ENCODE results near the gene DLG2.
"Not testable (repeated sequence)": the region's sequence is repeated elsewhere in the genome, so short reads cannot be mapped to it uniquely, and the experiment has no call there.

DLG2 gene

DNA sequence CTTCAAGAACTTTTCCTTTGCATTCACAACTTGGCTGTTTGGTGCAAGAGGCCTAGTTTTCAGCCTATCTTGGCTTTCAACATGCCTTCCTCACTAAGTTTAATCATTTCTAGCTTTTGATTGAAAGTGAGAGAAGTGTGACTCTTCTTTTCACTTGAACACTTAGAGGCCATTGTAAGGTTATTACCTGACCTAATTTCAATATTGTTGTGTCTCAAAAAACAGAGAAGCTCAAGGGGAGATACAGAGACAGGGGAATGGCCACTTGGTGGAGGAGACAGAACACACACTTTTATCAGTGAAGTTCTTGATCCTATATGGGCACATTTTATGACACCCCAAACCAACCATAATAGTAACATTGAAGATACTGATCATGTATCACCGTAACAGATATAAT, 532.3 kb downstream of the DLG2 start:
- DNase-seq: no peak

- DNase-seq: no peak
Observed at GRCh38 chr11:85089654-85090053, 537.5 kb downstream of the DLG2 start.

DNA sequence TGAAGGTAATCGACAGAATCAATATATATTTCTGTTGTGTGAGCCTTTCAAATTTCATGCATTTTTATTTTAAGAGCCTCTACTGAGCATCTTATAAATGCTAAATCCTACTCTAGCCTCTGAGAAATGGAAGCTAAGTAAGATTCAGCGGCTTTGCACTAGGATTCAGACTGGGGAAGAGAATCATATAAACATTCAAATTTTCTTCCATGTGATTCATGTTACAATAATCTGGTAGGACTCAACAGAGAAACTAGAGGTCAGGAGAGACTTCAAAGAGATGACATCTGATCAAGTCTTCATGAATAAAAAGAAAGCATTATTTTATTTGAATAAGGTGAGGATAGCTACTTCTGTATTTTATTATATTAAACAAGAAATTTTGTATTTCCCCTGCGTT, 538.9 kb downstream of the DLG2 start:
- no peak for DNase-seq

DNA sequence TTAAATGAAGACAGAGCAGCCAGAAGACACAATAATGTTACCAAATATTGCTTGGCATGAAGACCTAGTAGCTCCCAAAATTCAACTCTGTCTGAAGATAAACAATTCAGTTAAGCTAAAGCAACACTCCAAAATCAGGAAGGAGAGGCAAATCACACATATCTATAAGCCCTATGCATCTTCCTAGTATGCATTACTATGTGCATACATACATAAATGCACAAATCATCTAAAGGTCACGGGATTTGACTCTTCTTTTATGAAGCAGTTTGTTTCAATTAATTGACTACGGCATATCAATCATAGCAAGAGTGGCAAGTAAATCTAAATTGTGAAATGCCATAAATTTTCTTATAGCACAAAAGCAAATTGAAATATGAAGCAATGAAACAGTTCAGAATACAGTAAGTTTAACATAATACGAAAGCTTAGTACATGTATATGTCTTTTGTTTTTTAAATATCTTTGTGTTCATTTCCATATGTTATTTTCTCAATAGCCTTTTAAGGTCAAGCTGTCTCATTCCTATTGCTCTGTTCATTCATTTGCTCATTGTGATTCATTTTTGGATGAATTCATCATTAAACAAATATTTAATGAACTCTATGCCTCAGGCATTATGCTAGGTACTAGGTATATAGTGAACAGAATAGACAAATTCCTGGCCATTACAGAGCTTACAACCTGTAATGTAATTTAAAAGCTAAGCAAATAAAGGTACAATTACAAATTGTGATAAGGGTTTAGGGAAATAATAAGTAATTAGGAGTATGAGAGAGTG, 540.5 kb downstream of the DLG2 start:
- DNase-seq: no peak

GRCh38 chr11:85076535-85077330, 550.4 kb downstream of the DLG2 start:
- no peak for DNase-seq

GRCh38 chr11:85062659-85063058, 564.5 kb downstream of the DLG2 start:
- no peak for DNase-seq

- DNase-seq: no peak
Observed at GRCh38 chr11:85052636-85053035, 574.5 kb downstream of the DLG2 start.

DNA sequence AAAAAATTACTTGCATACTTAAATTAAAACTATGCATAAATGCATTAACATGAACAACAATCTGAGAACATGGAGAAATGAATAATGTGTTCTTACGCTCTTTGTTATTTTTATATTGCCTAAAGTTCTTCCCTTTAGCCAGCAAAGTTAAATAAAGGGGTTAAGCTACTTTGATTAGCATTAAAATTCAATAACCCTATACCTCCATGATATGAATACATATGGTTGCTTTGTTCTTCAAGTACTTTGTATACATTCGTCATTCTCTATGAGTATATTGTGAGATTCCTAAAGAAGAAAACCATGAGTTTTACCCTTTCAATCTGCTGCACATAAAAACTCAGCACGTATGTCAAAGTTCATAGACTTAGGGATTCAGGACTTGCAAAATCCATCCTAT, 578.3 kb downstream of the DLG2 start:
- DNase-seq: no peak

- no peak for DNase-seq
Observed at GRCh38 chr11:85045716-85046115, 581.4 kb downstream of the DLG2 start.

GRCh38 chr11:85044911-85045310, 582.2 kb downstream of the DLG2 start:
- DNase-seq: no peak

DNA sequence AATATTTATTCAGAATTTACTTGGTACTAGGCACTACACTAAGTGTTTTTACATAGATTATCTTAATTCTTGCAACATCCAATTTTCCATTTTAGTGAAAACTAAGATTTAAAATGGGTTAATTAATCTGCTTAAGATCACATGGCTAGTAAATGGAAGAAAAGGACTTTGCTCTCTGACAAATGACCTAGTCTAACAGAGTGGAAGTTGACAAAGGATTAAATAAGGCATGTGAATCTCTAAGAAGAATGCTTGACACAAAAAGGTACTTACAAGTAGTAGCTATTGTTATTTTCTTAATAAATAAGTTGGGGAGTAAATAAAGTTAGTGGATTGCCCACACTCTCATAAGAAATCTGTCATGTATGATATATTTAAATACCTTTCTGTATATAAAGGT, 584.8 kb downstream of the DLG2 start:
- DNase-seq: no peak

DNA sequence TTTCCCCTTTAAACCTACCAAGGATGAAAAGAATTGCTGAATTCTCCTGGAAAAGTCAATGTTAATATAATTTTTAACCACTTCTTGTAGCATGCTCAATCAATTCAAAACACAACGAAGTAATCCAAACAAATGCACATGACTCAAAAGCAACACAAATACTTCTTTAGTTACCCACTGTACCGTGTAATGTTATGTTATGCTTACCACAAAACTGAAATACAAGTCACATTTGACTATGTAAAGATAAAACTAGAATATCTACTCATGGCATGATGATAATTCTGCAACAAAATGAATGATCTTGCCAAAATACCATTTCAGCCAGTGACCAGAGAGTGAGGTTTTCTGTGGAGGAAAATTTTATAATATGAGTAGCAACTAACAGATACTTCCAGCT, 587.0 kb downstream of the DLG2 start:
- no peak for DNase-seq

DNA sequence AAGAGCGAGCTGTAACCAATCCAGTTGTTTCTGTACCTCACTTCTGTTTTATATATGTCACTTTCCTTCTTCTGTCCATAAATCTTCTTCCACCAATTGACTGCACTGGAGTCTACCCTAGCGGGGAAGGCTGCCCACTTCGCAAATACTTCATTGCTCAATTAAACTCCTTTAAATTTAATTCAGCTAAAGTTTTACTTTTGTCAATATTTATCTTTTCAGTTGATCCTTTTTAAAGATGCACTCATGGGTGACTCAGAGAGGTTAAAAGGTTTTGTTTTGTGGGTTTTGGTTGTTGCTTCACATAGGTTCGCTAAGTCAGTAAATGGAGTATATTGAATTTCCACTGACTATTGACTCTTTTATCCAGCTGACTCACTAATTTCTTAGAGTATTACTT, 597.2 kb downstream of the DLG2 start:
- DNase-seq: no peak

GRCh38 chr11:85028329-85029101, 598.6 kb downstream of the DLG2 start:
- no peak for DNase-seq

- DNase-seq: no peak
Observed at GRCh38 chr11:85027346-85027745, 599.8 kb downstream of the DLG2 start.

GRCh38 chr11:85021058-85021457, 606.1 kb downstream of the DLG2 start:
- no peak for DNase-seq

DNA sequence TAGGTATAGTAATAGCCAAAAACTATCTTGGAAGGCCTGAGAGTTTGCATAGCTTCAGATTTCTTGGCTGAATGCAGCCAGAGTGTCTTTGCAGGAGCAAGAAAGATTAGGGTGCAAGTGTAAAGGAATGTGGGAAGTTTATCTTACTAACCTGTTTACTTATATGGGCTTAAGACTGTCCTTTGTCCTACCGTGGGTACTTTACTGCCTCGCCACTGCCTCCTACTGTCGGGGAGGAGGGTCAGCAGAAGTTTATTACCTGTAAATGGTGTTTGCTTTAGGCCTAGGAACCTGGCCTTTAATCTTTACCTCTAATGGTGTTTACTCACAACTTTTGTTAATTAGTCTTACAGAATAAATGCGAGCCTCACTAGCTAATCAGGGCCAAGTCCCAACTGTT, 633.8 kb downstream of the DLG2 start:
- DNase-seq: no peak

DNA sequence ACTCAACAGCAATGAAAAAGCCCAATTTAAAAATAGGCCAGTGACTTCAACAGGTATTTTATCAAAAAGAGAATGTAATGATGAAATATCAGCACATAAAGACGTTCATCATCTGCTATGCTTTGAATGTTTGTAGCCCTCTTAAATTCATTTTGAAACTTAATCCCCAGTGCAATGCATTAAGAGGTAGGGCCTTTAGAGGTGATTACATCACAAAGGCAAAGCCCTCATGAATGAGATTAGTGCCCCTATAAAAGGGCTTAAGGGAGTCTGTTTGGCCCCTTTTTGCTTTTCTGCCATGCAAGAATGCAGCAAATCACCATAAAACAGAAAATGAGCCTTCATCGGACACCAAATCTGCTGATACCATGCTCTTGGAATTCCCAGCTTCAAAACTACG, 637.0 kb downstream of the DLG2 start:
- no peak for DNase-seq

GRCh38 chr11:84987686-84988187, 639.4 kb downstream of the DLG2 start:
- DNase-seq: not testable (repeated sequence)

- DNase-seq: no peak
Observed at GRCh38 chr11:84981301-84981700, 645.8 kb downstream of the DLG2 start.

DNA sequence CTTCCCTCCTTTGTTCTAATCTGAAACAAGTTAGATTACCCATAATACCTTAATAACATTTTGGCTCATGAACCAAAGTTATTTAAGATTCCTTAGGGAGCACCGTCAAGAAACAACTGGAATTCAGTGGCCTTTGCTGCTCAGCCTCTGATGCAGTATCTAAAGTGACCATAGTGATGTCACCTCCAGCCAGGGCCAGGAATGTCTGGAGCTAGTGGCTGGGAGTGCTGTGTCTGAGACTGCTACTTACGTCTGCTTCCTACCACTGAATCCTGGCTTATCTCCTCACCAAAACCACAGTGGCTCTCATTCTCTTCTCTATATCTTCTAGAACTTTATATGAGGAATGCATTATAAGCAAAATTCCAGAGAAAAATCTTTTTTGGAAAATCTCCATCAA, 658.0 kb downstream of the DLG2 start:
- no peak for DNase-seq

DNA sequence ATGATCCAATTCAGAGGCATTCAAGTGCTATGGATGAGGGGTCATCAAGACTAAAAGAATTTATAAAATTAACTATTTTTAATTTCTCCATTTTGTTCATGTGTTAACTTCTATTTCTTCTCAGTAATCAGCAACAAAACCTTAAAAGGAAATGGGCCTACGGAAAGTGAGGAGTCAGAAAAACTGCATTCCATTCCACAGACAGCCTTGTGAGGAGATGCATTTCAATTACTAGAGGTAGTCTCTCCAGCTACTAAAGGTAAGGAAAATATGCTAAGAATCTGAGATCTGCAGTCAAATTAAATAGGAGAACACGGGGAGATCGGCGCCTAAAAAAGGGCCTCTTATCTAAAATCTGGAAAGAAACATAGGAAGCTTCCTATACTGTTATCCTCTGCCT, 661.7 kb downstream of the DLG2 start:
- no peak for DNase-seq

DNA sequence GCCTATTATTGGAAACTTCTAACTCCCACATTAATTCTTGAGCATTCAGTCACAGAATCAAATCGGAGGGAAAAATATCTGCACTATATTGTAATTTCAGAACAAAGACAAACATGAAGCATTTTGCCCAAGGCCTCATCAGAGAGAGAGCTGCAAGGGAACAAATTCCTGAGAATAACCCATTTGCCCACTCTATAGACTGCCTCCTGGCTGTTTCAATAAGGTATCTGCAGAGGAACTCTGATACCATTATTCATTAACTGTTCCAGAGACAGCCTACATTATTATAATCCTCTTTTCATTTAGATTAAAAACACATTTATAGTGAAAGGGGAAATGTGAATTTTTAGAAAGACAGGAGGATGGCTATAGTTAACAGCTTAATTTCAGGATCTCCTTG, 663.9 kb downstream of the DLG2 start:
- DNase-seq: no peak

DNA sequence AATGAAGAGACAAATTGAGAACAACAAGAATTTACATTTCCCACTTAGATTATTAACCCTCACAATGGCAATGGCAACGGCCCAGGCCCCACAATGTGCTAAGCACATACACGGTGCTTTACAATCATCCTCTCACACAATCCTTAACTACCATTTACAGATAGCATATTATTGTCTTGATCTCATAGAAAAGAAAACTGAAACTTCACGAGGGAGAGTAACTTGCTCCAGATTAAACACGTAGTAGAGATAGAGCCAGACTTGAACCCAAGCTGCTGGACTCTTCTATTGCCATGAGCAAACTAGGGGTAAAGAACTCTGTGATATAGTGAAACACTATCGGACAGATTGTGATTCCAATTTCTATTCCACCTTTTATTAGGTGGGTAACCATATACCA, 665.1 kb downstream of the DLG2 start:
- no peak for DNase-seq
